GM12878 (cell line): ENCODE results near the gene TM6SF1. TPM values are rescaled to one million over a fixed set of nuclear protein-coding genes. Genes with fewer than 3 reads are reported as not detected.

Source experiments
- BCL3 ChIP-seq: IDR thresholded peaks from 2 replicates; pipeline ENCODE4 v1.6.1; 2011; ENCODE audit warnings: borderline replicate concordance, low read depth, mild to moderate bottlenecking, moderate library complexity, low read length; ENCODE audit not compliant: insufficient read depth, poor library complexity, severe bottlenecking
- CHD2 ChIP-seq: IDR thresholded peaks from 2 replicates; pipeline ENCODE4 v1.6.1; 2011; ENCODE audit warnings: low read depth, low read length, improper control_type of control experiment, borderline replicate concordance
- DPF2 ChIP-seq: fragments of 450-650 bp; IDR thresholded peaks from 2 replicates; pipeline ENCODE4 v1.6.1; 2017; ENCODE audit warnings: mild to moderate bottlenecking
- EGR1 ChIP-seq, 2 experiments: IDR thresholded peaks; 1 replicate in 1 of 2; 2 replicates in 1 of 2; pipeline ENCODE4 v1.6.1; 2011 to 2012; ENCODE audit warnings: low read depth in 2 of 2, low read length in 2 of 2, borderline replicate concordance in 1 of 2, mild to moderate bottlenecking in 1 of 2, moderate library complexity in 1 of 2
- ELK1 ChIP-seq: IDR thresholded peaks from 2 replicates; pipeline ENCODE4 v1.6.1; 2012; ENCODE audit warnings: low read depth, low read length, improper control_type of control experiment
- EZH2 ChIP-seq: IDR thresholded peaks from 2 replicates; pipeline ENCODE4 v1.6.1; 2012; ENCODE audit warnings: low read depth, mild to moderate bottlenecking, control low read depth, inconsistent platforms, low read length, borderline replicate concordance; ENCODE audit not compliant: control insufficient read depth
- FOS ChIP-seq: IDR thresholded peaks from 3 replicates; pipeline ENCODE4 v1.6.1; 2011; ENCODE audit warnings: borderline replicate concordance; ENCODE audit not compliant: insufficient read length; ENCODE audit errors: extremely low read depth
- GATAD2B ChIP-seq: fragments of 450-650 bp; conservative IDR thresholded peaks from 2 replicates; pipeline ENCODE4 v1.6.1; 2017; ENCODE audit warnings: low read depth, mild to moderate bottlenecking, moderate library complexity
- HDAC2 ChIP-seq: fragments of 200-600 bp; sonication (generic); IDR thresholded peaks from 2 replicates; pipeline ENCODE4 v1.6.1; 2017
- IKZF2 ChIP-seq, 2 experiments: fragments of 450-650 bp; IDR thresholded peaks; 2 replicates each; pipeline ENCODE4 v1.6.1; 2017; ENCODE audit warnings: mild to moderate bottlenecking in 2 of 2, moderate library complexity in 2 of 2
- IRF5 ChIP-seq: fragments of 450-650 bp; IDR thresholded peaks from 2 replicates; pipeline ENCODE4 v1.6.1; 2017; ENCODE audit warnings: borderline replicate concordance
- LARP7 ChIP-seq: fragments of 450-650 bp; IDR thresholded peaks from 2 replicates; pipeline ENCODE4 v1.6.1; 2017; ENCODE audit warnings: mild to moderate bottlenecking
- MTA2 ChIP-seq: fragments of 450-650 bp; IDR thresholded peaks from 2 replicates; pipeline ENCODE4 v1.6.1; 2016; ENCODE audit warnings: low read depth, mild to moderate bottlenecking, moderate library complexity
- MXI1 ChIP-seq: fragments of 150-350 bp; IDR thresholded peaks from 2 replicates; pipeline ENCODE4 v1.6.1; 2011; ENCODE audit warnings: low read depth, mild to moderate bottlenecking, inconsistent platforms, low read length, improper control_type of control experiment
- NFIC ChIP-seq: IDR thresholded peaks from 2 replicates; pipeline ENCODE4 v1.6.1; 2012; ENCODE audit warnings: low read depth, mild to moderate bottlenecking, inconsistent platforms, low read length, moderate library complexity
- NRF1 ChIP-seq: conservative IDR thresholded peaks from 2 replicates; pipeline ENCODE4 v1.6.1; 2011; ENCODE audit warnings: mild to moderate bottlenecking, low read depth, low read length, improper control_type of control experiment
- PAX8 ChIP-seq: fragments of 450-650 bp; IDR thresholded peaks from 2 replicates; pipeline ENCODE4 v1.6.1; 2017; ENCODE audit warnings: mild to moderate bottlenecking, moderate library complexity
- POLR2A ChIP-seq: IDR thresholded peaks from 2 replicates; pipeline ENCODE4 v1.6.1; 2011; ENCODE audit warnings: low read depth, mild to moderate bottlenecking, low read length
- RB1 ChIP-seq: fragments of 450-650 bp; formaldehyde crosslinking; IDR thresholded peaks from 2 replicates; pipeline ENCODE4 v1.6.1; 2017; ENCODE audit warnings: mild to moderate bottlenecking, borderline replicate concordance
- SMARCA5 ChIP-seq: fragments of 450-650 bp; IDR thresholded peaks from 2 replicates; pipeline ENCODE4 v1.6.1; 2017; ENCODE audit warnings: mild to moderate bottlenecking
- TCF12 ChIP-seq: IDR thresholded peaks from 2 replicates; pipeline ENCODE4 v1.6.1; 2011; ENCODE audit warnings: low read depth, mild to moderate bottlenecking, low read length
- USF2 ChIP-seq: IDR thresholded peaks from 2 replicates; pipeline ENCODE4 v1.6.1; 2011; ENCODE audit warnings: low read depth, low read length, improper control_type of control experiment, borderline replicate concordance
- ZNF384 ChIP-seq: IDR thresholded peaks from 2 replicates; pipeline ENCODE4 v1.6.1; 2012; ENCODE audit warnings: low read depth, mild to moderate bottlenecking, low read length, improper control_type of control experiment, borderline replicate concordance
- polyA plus RNA-seq, 11 experiments: library from polyadenylated mRNA; depleted of rRNA in 4 of 11; unstranded in 6 of 11; stranded (reverse) in 5 of 11; fragments of >200 nt; fragmentation: Nextera tagmentation in 4 of 11; fragmentation: Illumina TruSeq in 1 of 11; extraction: Ambion mirVana in 4 of 11; extraction: Trizol in 1 of 11; gene quantifications; 1 replicate in 1 of 11; 2 replicates in 10 of 11; pipeline versions ENCODE4 v1.2.1 to v1.2.3, GENCODE V29; 2011 to 2016; ENCODE audit warnings: inconsistent platforms in 2 of 11, missing spikeins in 2 of 11, low read depth in 1 of 11
- total RNA-seq, 4 experiments: library from RNA; depleted of rRNA in 3 of 4; stranded (reverse); fragments of >200 nt in 3 of 4; fragmentation: Illumina TruSeq in 1 of 4; extraction: Trizol in 1 of 4; gene quantifications; 2 replicates each; pipeline versions ENCODE4 v1.2.1 to v1.2.3, GENCODE V29; 2013 to 2021

Gene TM6SF1
- total and polyA plus RNA-seq, 10 of the 15 experiments (the other 5 are each of a cell fraction or from before 2014, with no cell fraction given): 0.56 to 2.7 (median 1.2) TPM

GRCh38 chr15:83066734-83067637 is 40.5 kb upstream of the TM6SF1 start, which contains the start of gene BTBD1 (continued):
- TF ChIP-seq ZNF384 (no peak), RB1 (peak; percentile 81; the same call in 1 of the 2 replicates), BCL3 (no peak), MTA2 (0 out of 2 replicates have a peak, but pooled peaks have one; percentile 23), EZH2 (no peak), EGR1 (IDR thresholded peaks at IDR 0.05; ENCODE audit: borderline replicate concordance in 1 of 2, low read depth in 2 of 2, low read length in 2 of 2) (peak; percentile 46 to 99), PAX8 (no peak), NRF1 (0 out of 2 replicates have a peak, but pooled peaks have one; percentile 13), DPF2 (peak; percentile 88), SMARCA5 (peak; percentile 80), MXI1 (peak; percentile 18), GATAD2B (peak; percentile 88), IKZF2 (IDR thresholded peaks at IDR 0.05) (peak in 1 of 2 experiments; percentile 39; a peak in 2 of 4 replicates), FOS (no peak), NFIC (no peak), POLR2A (peak; percentile 97), LARP7 (peak; percentile 91), IRF5 (no peak), USF2 (no peak), ELK1 (peak; percentile 92), TCF12 (peak; percentile 58; the same call in 1 of the 2 replicates), CHD2 (no peak), HDAC2 (no peak)
